H7 (cell line): ENCODE data around the gene CBY2. TPM values are rescaled to one million over a fixed set of nuclear protein-coding genes. Genes with fewer than 3 reads are reported as not detected.

Experiments used
- DNase-seq: peaks from one replicate; pipeline ENCODE4 v3.0.0; 2012
- H3K27me3 ChIP-seq: 2 replicates; pipeline ENCODE4 v1.6.0; 2011; ENCODE audit warnings: mild to moderate bottlenecking, low read length; ENCODE audit not compliant: control insufficient read depth, insufficient read depth
- H3K36me3 ChIP-seq: replicated peaks from 2 replicates; pipeline ENCODE4 v1.5.1; 2011; ENCODE audit warnings: low read length; ENCODE audit not compliant: control insufficient read depth, insufficient read depth
- H3K4me3 ChIP-seq: 2 replicates; pipeline ENCODE4 v1.5.1; 2011; ENCODE audit warnings: low read depth, mild to moderate bottlenecking, control low read depth, low read length, moderate library complexity; ENCODE audit not compliant: insufficient read depth
- total RNA-seq: library from RNA; depleted of rRNA; stranded (reverse); fragments of >200 nt; shearing (Covaris generic); gene quantifications from 2 replicates; pipeline ENCODE4 v1.2.3, GENCODE V29; 2014

Gene CBY2
- total RNA-seq, 1 experiment from 2014 or later, result 0.62 TPM

DNA sequence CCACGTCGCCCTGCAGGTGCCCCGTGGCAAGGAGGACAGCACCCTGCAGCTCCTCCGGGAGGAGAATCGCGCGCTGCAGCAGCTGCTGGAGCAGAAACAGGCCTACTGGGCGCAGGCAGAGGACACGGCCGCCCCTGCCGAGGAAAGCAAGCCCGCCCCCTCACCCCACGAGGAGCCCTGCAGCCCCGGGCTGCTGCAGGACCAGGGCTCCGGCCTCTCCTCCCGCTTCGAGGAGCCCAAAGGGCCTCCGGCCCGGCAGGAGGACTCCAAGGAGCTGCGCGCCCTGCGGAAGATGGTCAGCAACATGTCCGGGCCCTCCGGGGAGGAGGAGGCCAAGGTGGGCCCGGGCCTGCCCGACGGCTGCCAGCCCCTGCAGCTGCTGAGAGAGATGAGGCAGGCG, 11.6 kb downstream of the CBY2 start:
- H3K36me3 ChIP-seq, result no peaks in the 10 kb centered on the region
- H3K27me3 ChIP-seq, result no peaks in the 10 kb centered on the region
- peak; percentile 48 for DNase-seq
- H3K4me3 ChIP-seq, result no peak overlapping the region

DNA sequence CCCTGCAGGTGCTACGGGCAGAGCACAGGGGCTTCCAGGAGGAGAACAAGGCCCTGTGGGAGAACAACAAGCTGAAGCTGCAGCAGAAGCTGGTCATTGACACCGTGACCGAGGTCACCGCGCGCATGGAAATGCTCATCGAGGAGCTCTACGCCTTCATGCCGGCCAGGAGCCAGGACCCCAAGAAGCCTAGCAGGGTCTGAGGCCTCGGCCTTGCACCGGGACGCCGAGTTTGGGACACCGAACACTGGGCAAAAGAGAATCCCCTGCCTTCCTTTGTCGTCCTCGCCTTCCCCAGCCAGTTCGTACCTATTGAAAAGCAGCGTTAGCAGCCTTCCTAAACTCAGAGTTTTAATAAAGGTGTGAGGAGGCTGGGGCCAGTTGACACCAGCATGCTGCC, 12.1 kb downstream of the CBY2 start:
- Histone ChIP-seq H3K36me3 (no peaks in the 10 kb centered on the region), H3K4me3 (no peak overlapping the region), H3K27me3 (no peaks in the 10 kb centered on the region)
- DNase-seq, result no peak

DNA sequence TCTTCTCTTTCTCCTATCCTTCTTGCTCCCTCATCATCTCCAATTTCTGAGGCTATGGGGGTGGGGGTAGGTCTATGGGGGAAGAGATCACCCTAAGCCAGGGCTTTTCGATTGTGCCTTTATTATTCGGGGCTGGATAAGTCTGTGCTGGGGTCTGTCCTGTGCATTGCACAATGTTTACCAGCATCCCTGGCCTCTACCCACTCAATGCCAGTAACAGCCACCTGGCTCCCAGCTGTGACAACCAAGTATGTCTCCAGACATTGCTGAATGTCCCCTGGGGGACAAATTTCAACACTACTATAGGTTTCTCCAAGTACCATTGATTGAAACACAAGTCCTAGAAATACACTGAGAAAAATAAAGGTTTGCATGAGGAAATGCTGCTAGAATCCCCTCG, 13.2 kb downstream of the CBY2 start:
- Histone ChIP-seq H3K4me3 (no peak overlapping the region), H3K36me3 (no peaks in the 10 kb centered on the region), H3K27me3 (no peaks in the 10 kb centered on the region)
- DNase-seq, result no peak

DNA sequence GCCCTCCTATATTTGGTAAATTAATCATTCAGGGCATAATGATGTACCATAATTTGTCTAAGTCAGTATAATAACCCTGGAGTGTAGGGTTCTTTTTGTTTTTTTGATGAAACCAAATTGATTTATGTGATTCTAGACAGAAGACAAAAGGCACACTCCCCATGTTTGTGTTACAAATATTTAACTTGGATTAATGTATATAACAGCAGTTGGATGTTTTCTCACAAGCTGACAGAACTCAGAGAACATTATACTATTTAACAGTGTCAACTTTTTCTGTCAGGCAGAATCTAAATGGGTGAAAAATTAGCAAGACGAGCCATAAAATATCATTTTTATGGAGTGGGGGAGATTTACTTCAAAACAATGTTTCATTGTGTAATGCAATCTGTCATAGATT, 15.2 kb downstream of the CBY2 start:
- no peaks in the 10 kb centered on the region for H3K36me3 ChIP-seq

DNA sequence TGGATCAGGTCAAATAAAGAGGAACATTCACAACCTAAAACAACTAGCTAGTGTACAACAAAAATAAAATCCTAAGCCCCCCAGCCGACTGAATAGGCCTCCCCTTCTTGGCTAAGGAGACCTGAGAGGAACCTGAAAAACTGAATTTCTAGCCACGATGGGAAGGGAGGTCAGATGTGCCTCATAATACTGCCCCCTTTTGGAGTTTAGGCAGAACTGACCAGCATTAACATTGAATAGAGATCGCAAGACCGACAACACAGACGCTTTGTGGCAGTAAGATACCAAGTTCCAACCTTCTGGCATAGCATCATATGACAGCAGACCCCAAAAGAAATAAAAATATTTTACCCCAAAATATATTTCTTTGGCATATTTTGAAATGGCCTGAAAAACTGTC, 15.9 kb downstream of the CBY2 start:
- no peak overlapping the region for H3K4me3 ChIP-seq
- peak; percentile 65 for DNase-seq
- no peaks in the 10 kb centered on the region for H3K27me3 ChIP-seq
- H3K36me3 ChIP-seq, result no peaks in the 10 kb centered on the region

More for the DNA sequence above, 15.2 kb downstream of the CBY2 start:
- no peak for DNase-seq
- Histone ChIP-seq H3K4me3 (no peak overlapping the region), H3K27me3 (no peaks in the 10 kb centered on the region)

DNA sequence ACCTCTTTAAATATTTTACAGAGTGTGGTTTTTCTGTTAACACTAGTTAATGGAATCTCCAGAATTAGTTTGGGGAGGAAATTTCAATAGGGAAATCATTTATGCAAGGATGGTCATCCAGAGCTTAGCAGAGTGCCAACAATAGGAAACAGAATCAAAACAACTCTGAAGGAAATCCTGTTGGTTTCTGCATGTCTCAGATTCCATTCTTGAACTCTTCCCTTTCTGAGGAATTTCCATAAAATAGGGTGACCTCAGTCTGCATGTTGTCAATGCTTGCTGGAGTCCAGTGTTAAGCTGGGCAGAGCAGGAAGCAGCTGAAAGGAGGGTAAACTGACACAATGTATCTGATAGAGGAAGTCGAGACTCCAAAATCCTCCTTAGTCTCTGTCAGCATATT, 16.9 kb downstream of the CBY2 start:
- no peak overlapping the region for H3K4me3 ChIP-seq
- no peaks in the 10 kb centered on the region for H3K36me3 ChIP-seq
- no peaks in the 10 kb centered on the region for H3K27me3 ChIP-seq
- no peak for DNase-seq

DNA sequence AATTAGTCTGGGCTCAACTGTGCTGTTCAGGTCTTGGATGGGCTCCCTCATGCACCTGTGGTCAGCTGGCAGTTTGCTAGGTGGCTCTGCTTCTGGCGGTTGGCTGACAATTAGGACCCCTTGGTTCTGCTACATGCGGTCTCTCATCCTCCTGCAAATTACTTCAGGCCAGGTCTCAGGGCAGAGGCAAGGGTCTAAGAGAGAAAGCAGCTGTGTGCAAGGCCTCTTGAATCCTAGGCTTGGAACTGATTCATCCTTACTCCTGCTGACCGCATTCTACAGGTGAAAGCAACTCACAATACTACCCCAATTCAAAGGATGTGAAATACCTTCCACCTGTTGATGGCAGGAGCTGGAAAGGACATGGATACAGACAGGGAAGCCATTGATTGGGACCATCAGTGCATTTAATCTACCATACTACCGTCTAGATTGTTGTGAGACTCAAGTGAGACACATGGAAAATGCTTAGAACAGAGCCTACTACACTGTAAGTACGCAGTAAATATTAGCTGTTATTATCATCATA, 19.1 kb downstream of the CBY2 start:
- Histone ChIP-seq H3K36me3 (no peaks in the 10 kb centered on the region), H3K27me3 (no peaks in the 10 kb centered on the region), H3K4me3 (no peak overlapping the region)
- no peak for DNase-seq

DNA sequence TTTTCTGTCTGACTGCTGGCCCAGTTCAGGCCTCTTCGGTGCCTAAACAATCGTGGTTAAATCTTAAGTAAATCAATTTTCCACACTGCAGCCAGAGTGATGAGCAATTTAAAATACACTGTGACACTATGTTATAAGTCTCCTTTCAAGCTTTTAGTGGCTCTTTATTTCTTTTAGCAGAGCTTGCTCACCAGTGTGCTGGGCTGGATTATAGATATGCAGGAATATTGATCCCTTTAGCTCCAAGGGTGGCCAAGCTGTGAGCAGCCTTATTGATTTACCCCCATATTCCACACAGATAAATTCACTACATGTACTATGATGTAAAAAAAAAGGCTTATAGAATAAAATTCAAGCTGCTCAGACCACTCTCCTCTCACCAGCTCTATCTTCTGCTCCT, 21.7 kb downstream of the CBY2 start:
- Histone ChIP-seq H3K4me3 (no peak overlapping the region), H3K27me3 (no peaks in the 10 kb centered on the region), H3K36me3 (no peaks in the 10 kb centered on the region)
- DNase-seq, result no peak

DNA sequence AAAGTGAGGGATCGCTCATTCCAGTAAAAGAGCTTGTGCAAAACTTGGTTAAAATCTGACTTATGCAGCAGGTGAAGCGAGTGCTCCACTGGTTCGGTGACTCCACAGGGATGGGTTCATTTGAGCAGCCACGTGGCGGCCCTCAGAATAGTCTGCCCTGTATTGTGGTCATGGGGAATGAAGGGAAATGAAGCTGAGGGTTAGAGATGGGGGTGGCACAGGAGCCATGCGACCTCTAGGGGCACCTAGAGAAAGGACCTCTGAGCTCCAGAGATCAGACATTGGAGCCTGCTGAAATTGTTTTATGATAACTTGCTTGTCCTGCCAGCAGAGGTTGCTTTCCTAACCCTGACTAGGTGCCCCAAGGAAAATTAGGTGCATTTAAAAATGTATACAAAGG, 26.6 kb downstream of the CBY2 start:
- H3K4me3 ChIP-seq, result no peak overlapping the region
- no peaks in the 10 kb centered on the region for H3K27me3 ChIP-seq
- H3K36me3 ChIP-seq, result no peaks in the 10 kb centered on the region
- peak; percentile 74 for DNase-seq

DNA sequence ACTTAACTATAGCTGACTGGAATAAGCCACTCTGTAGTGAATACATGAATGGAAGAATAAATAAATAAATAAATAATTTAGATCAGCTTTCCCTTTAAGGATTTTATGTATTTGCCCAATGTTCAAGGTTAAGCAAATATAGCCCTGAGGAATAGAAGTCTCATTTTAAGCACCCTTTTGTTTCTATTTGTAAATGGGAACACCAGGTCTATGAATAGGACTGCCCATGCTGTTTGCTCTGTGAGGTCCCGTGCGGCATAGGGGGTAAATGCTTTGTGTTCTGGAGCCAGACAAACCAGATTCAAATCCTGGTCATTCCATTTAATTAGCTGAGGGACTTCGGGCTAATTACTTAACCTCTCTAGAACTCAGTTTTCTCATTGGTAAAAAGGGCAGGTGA, 29.3 kb downstream of the CBY2 start:
- DNase-seq, result no peak
- H3K27me3 ChIP-seq, result peaks cover 2% of the 10 kb centered on the region; the same call in 1 of the 2 replicates
- H3K36me3 ChIP-seq, result no peaks in the 10 kb centered on the region
- H3K4me3 ChIP-seq, result no peak overlapping the region

DNA sequence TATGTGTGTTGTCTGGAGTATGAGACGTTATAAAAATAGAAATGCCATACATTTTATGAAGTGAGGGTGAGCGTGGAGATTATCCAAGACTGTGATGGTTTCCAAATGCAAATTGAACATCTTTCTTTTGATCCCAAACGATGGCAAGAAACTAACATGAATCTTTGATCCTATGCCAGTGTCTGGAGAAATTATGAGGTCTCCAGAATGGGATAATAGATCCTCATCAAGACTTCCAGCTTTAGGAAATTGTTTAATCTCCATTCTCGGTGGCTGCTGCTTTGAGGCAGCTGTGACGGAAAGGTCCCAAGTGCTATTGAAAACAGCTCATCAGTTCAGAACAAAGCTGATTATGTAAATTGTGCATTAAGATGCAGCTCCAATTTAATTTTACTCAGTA, 30.8 kb downstream of the CBY2 start:
- DNase-seq, result no peak
- H3K4me3 ChIP-seq, result no peak overlapping the region
- no peaks in the 10 kb centered on the region for H3K36me3 ChIP-seq
- peaks cover 2% of the 10 kb centered on the region; the same call in 1 of the 2 replicates for H3K27me3 ChIP-seq

DNA sequence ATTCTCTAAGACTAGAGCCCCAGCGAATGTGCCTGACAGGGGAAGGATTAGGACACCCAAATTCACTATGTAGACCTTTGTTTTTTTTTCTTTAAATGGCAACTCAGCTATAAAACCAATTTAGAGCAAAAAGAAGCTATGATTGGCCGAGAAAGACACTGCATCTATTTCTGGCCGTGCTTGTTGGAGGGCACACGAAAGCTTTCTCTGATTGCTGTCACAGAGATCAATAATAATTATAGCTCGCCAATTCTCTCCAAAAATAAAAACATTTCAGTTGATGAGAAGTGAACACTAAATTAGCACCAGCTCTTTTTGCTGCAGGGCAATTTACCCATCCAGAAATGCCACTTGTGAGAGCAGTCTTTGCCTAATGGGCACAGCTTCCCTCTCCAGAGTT, 31.2 kb downstream of the CBY2 start:
- Histone ChIP-seq H3K27me3 (peaks cover 2% of the 10 kb centered on the region; the same call in 1 of the 2 replicates), H3K36me3 (no peaks in the 10 kb centered on the region), H3K4me3 (no peak overlapping the region)
- no peak for DNase-seq

DNA sequence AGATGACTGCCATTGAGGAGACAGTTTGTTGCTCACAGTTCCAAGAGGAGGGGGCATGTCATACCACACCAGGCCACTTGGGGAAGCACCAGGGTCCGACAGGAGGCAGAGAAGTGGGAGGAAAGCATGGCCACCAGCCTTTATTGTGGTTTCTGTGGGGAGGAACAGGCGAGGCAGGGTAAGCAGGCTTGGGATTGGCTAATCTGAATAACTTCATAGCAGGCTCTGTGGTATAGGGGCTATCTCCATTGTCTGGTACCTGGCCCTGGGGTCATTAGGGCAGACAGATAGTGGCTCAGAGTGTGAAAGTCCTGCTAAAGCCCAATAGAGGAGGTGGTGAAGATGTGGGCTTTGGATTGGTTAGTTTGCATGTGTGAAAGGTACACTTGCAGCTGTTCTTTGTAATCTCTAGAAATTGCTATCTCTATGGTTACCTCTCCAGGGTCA, 35.5 kb downstream of the CBY2 start:
- H3K27me3 ChIP-seq, result peaks cover 2% of the 10 kb centered on the region; the same call in 1 of the 2 replicates
- peak; percentile 65 for DNase-seq
- no peaks in the 10 kb centered on the region for H3K36me3 ChIP-seq
- H3K4me3 ChIP-seq, result no peak overlapping the region

DNA sequence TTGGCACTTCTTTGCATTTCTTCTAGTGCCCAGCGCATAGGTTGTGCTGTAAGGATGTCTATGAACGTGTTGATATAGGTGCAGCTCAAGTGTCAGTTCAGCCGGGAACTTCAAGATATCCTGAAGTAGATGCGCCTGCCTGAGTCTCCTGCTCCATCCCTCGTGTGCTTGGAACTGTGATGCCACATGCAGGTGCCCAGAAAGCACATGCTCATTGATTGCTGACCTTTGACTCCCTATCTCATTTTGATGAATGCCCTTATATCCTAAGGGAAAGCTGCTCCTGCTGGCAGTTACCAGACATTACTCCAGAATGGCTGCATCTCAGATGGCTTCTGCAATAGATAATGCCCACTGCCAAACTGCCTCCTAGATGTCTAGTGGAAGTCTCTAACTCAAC, 40.9 kb downstream of the CBY2 start:
- H3K36me3 ChIP-seq, result no peaks in the 10 kb centered on the region
- no peak overlapping the region for H3K4me3 ChIP-seq
- DNase-seq, result no peak
- no peaks in the 10 kb centered on the region for H3K27me3 ChIP-seq

DNA sequence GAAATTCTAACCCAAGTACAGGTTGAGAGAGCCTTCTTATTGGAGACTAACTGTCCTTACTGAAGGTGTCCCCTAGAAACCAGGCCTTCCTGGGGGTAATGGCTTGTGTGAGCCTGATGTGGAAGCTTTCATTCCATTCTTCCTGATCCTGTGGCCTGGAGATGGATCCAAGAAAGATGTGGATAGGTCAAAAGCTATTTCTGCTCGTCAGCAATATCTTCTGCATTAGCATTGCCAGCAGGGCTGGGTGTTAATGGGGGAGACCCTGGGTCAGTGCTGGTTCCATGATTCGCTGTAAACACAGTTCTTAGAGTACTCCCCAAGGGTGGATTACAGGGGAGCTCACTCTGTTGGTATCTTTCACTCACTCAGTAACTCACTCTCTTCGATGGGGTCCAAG, 42.9 kb downstream of the CBY2 start:
- no peaks in the 10 kb centered on the region for H3K27me3 ChIP-seq
- no peak for DNase-seq
- no peak overlapping the region for H3K4me3 ChIP-seq
- no peaks in the 10 kb centered on the region for H3K36me3 ChIP-seq

DNA sequence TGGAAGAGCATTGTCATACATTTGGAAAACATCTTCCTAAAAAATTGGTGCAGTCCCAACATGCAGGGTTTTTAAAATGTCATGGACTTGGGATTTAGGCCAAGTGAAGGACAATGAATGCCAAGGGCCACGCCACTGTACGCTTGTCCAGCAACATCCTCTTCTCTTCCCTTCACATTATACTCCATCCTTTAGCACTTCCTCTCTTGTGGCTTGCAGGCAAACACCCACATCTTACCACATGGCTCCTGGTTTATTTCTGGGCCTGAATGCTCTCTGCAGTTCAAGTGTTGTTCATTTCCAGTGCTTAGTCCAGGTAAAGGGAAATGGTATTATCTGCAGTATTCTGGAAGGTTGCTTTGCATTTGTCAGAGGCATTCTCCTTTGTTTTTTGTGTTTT, 45.0 kb downstream of the CBY2 start:
- no peaks in the 10 kb centered on the region for H3K36me3 ChIP-seq
- no peak overlapping the region for H3K4me3 ChIP-seq
- no peak for DNase-seq
- H3K27me3 ChIP-seq, result no peaks in the 10 kb centered on the region
